Neuron (in vitro differentiated cells): Measurements from ENCODE around the gene C2orf68.
"Not testable (repeated sequence)": the region's sequence is repeated elsewhere in the genome, so short reads cannot be mapped to it uniquely, and the experiment has no call there.

Source experiments
- H2AFZ ChIP-seq: one replicate; pipeline ENCODE4 v1.6.1; 2013; ENCODE audit warnings: low read depth, mild to moderate bottlenecking, inconsistent platforms, low read length, moderate library complexity
- H3K27me3 ChIP-seq: one replicate; pipeline ENCODE4 v1.6.1; 2013; ENCODE audit warnings: low read length; ENCODE audit not compliant: insufficient read depth
- H3K36me3 ChIP-seq: one replicate; pipeline ENCODE4 v1.6.1; 2013; ENCODE audit warnings: low read length; ENCODE audit not compliant: insufficient read depth
- H3K4me1 ChIP-seq: one replicate; pipeline ENCODE4 v1.6.1; 2013; ENCODE audit warnings: low read length; ENCODE audit not compliant: insufficient read depth
- H3K4me3 ChIP-seq: 2 replicates; pipeline ENCODE4 v1.5.1; 2013; ENCODE audit warnings: mild to moderate bottlenecking, low read length, moderate library complexity
- H3K9me3 ChIP-seq: one replicate; pipeline ENCODE4 v1.6.1; 2013; ENCODE audit warnings: low read length

C2orf68 gene, protein sequence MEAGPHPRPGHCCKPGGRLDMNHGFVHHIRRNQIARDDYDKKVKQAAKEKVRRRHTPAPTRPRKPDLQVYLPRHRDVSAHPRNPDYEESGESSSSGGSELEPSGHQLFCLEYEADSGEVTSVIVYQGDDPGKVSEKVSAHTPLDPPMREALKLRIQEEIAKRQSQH

GRCh38 chr2:85611705-85612587 lies at the start of gene C2orf68:
Gene C2orf68, minus strand, starts transcription at chr2:85612066. Its CDS starts 82 bp downstream, at chr2:85611984.
- Histone ChIP-seq H3K4me1 (peaks cover 13% of the 10 kb centered on the region), H3K27me3 (no peaks in the 10 kb centered on the region), H3K9me3 (no peaks in the 10 kb centered on the region), H3K4me3 (peak within 1 kb of the TSS; percentile 82), H2AFZ (peak within 1 kb of the TSS; percentile 52), H3K36me3 (peaks cover 29% of the 10 kb centered on the region)

DNA sequence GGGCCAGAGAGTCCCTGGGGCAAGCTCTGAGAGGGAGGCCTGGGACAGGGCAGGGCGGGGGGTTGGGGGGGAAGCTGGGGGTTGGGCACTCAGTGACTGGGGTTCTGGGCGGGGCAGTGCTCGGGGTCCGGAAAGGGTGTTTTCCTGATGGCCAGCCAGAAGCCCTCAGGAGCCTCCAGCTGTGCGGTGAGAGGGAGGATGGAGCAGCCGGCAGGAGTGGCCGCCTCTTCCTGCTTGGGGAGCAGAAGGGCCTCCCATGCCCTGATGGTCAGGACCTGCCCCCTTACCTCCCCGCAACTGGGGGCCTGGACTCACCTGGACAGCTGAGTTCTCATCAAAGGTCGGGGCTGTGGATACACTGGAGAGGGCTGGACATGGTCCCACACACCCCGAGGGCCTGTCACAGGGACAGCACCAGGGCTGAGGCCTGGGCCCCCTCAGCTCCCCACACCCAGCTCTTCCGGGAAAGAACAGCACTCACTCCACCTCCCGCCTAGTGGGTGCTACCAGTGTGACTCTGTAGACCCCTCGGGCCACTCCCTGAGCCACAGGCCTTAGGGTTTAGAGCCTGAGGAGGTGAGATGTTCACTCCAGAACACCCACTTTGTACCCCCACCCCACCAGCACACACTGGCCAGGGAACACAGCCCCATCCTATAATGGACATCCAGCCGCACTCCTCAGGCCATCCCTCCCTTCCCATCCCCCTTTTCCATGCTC lies 49.4 kb upstream of the C2orf68 start:
- Histone ChIP-seq H2AFZ (no peak overlapping the region), H3K4me1 (no peaks in the 10 kb centered on the region), H3K36me3 (peaks cover 6% of the 10 kb centered on the region), H3K27me3 (no peaks in the 10 kb centered on the region), H3K9me3 (no peaks in the 10 kb centered on the region), H3K4me3 (no peak overlapping the region)

- Histone ChIP-seq H3K36me3 (peaks cover 9% of the 10 kb centered on the region), H3K4me3 (no peak overlapping the region), H2AFZ (no peak overlapping the region), H3K9me3 (no peaks in the 10 kb centered on the region), H3K4me1 (no peaks in the 10 kb centered on the region), H3K27me3 (no peaks in the 10 kb centered on the region)
These were observed 48.9 kb upstream of the C2orf68 start for GRCh38 chr2:85660725-85661124.

- not testable (repeated sequence) for H2AFZ ChIP-seq, H3K36me3 ChIP-seq, H3K27me3 ChIP-seq, H3K9me3 ChIP-seq, H3K4me3 ChIP-seq, H3K4me1 ChIP-seq
These were observed 48.4 kb upstream of the C2orf68 start for GRCh38 chr2:85660301-85660700.

DNA sequence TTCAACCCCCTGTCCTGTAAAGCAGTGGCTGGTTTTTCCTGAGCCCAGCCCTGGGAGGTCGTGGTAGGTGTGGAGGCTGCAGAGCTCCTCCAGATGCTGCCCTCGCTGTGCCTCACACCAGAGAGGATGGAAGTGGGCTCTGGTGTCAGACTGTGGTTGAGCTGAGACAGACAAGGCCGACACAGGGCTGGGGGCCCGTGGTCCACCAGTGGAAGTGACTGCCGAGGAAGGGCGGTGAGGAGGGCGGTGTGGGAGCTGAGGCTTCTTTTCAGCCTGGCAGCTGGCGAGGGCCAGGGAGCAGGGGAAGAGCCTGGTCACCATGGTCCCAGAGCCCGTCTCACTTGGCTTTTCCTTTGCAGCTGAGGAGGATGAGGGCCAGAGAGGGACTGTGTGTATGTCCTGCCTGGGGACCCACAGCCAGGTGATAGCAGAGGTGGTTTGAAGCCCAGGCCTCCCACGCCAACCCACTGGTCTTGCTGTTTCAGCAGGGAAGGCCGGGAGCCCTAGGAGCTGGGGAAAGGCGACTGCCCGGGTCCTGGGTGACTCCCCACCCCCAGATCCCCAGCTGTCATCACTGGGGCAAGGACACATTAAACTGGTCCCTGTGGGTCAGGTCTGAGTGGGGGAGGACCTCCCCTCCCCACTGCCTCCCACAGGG lies 47.6 kb upstream of the C2orf68 start:
- Histone ChIP-seq H3K9me3 (no peaks in the 10 kb centered on the region), H3K36me3 (peaks cover 9% of the 10 kb centered on the region), H3K4me3 (no peak overlapping the region), H3K27me3 (no peaks in the 10 kb centered on the region), H2AFZ (no peak overlapping the region), H3K4me1 (no peaks in the 10 kb centered on the region)

GRCh38 chr2:85657399-85657798 lies 45.5 kb upstream of the C2orf68 start:
- H3K36me3 ChIP-seq, result peaks cover 23% of the 10 kb centered on the region
- H2AFZ ChIP-seq, result not testable (repeated sequence)

DNA sequence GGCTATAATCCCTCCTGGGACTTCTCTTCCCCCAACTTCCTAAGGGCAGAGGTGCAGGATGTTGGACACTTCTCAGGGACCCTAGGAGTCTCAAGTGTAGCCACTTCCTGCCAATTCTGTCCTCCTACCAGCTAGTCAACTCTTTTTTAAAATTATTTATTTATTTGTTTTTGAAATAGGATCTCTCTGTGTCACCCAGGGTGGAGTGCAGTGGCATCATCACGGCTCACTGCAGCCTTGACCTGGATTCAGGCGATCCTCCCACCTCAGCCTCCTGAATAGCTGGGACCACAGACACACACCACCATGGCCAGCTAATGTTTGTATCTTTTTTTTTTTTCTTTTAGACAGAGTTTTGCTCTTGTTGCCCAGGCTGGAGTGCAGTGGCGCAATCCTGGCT lies 44.6 kb upstream of the C2orf68 start:
- Histone ChIP-seq H3K9me3 (no peaks in the 10 kb centered on the region), H2AFZ (no peak overlapping the region), H3K36me3 (peaks cover 30% of the 10 kb centered on the region), H3K27me3 (no peaks in the 10 kb centered on the region), H3K4me1 (no peaks in the 10 kb centered on the region), H3K4me3 (no peak overlapping the region)

More at GRCh38 chr2:85657399-85657798, 45.5 kb upstream of the C2orf68 start:
- not testable (repeated sequence) for H3K4me3 ChIP-seq, H3K27me3 ChIP-seq, H3K9me3 ChIP-seq, H3K4me1 ChIP-seq

GRCh38 chr2:85655961-85656417 lies 44.1 kb upstream of the C2orf68 start:
- H3K27me3 ChIP-seq, result no peaks in the 10 kb centered on the region
- no peaks in the 10 kb centered on the region for H3K4me1 ChIP-seq
- peaks cover 34% of the 10 kb centered on the region for H3K36me3 ChIP-seq
- no peak overlapping the region for H2AFZ ChIP-seq
- H3K4me3 ChIP-seq, result no peak overlapping the region
- H3K9me3 ChIP-seq, result no peaks in the 10 kb centered on the region

GRCh38 chr2:85653996-85654395 lies 42.1 kb upstream of the C2orf68 start:
- no peaks in the 10 kb centered on the region for H3K4me1 ChIP-seq
- no peak overlapping the region for H3K4me3 ChIP-seq
- H2AFZ ChIP-seq, result no peak overlapping the region
- no peaks in the 10 kb centered on the region for H3K9me3 ChIP-seq
- no peaks in the 10 kb centered on the region for H3K27me3 ChIP-seq
- H3K36me3 ChIP-seq, result peaks cover 51% of the 10 kb centered on the region

- Histone ChIP-seq H3K36me3 (peaks cover 63% of the 10 kb centered on the region), H3K4me3 (no peak overlapping the region), H3K4me1 (no peaks in the 10 kb centered on the region), H3K27me3 (no peaks in the 10 kb centered on the region), H2AFZ (no peak overlapping the region), H3K9me3 (no peaks in the 10 kb centered on the region)
These were observed 40.2 kb upstream of the C2orf68 start for GRCh38 chr2:85652056-85652455.

DNA sequence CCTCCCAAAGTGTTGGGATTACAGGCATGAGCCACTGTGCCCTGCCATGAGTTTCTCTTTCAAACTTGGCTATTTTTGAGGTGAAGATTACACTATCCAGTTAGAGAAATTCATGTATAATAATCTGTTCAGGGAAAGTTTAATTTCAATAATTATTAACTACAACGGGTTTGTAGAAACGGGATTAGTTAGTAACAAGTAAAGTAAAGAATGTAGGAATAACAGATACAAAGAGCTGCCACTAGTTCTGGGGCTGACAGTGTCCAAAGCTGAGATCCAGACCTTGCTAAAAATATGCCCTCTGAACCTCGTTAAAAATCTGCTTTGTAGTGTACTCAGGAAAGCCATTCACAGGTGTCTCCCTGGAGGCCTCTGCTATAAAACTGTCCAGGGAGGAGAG lies 39.2 kb upstream of the C2orf68 start:
- peaks cover 68% of the 10 kb centered on the region for H3K36me3 ChIP-seq
- H3K4me3 ChIP-seq, result no peak overlapping the region
- no peak overlapping the region for H2AFZ ChIP-seq
- no peaks in the 10 kb centered on the region for H3K4me1 ChIP-seq
- no peaks in the 10 kb centered on the region for H3K9me3 ChIP-seq
- no peaks in the 10 kb centered on the region for H3K27me3 ChIP-seq

DNA sequence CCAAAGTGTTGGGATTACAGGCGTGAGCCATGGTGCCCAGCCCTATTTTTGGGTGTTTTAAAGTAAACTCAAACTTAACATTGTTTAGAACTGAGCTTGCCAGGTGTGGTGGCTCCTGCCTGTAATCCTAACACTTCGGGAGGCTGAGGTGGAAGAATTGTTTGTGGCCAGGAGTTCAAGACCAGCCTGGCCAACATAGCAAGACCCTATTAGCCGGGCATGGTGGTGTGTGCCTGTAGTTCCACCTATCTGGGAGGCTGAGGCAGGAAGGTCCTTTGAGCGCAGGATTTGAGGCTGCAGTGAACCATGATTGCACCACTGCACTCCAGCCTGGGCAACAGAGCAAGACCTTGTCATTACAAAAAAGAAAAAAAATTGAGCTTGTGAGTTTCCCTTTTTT lies 38.6 kb upstream of the C2orf68 start:
- Histone ChIP-seq H2AFZ (no peak overlapping the region), H3K27me3 (no peaks in the 10 kb centered on the region), H3K36me3 (peaks cover 74% of the 10 kb centered on the region), H3K9me3 (no peaks in the 10 kb centered on the region), H3K4me1 (no peaks in the 10 kb centered on the region), H3K4me3 (no peak overlapping the region)
